ENCODE data around the gene CFAP299.

Gene CFAP299

DNA sequence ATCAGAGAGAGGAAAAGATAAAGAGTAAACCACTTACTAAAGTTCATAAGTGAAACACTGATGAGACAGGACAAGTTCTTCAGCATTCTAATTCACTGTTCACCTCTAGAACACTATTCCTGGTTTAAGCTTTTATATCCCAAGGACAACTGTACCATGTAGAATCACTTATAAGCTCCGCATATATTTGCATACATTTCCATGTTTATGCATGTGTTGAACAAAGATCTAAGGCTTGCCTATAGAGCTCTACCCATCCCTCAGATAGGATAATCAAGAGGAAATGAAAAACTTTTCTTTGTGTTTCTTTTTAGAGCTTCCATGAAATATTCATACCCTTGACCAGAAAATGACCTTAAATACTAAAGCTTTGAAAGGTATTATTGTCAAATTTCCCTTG lies 538.0 kb downstream of the CFAP299 start:
- no peak for DNase-seq

- DNase-seq = no peak
Observed at GRCh38 chr4:80874979-80875378, 539.4 kb downstream of the CFAP299 start.

- no peak for DNase-seq
Observed at GRCh38 chr4:80875642-80876041, 540.1 kb downstream of the CFAP299 start.

DNA sequence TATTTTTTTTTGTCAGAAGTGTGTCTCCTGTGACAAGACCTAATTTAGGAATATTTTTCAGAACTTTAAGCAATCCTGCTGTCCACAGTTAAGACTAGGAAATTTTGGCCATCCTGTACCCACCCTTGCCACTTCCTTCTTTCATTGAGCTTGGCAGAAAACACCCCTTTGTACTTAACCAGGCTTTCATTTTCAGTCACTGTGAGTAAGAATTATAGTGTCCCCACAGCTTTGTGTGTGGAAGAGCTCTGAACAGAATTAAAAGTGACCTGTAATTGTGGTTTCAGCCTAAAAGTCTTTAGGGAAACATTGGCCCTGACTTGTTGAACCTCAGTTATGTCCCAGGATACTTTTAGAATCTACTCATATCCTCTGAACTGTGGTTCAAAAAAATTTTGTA lies 541.3 kb downstream of the CFAP299 start:
- DNase-seq = no peak

- DNase-seq = no peak
Observed at GRCh38 chr4:80878218-80878617, 542.7 kb downstream of the CFAP299 start.

DNA sequence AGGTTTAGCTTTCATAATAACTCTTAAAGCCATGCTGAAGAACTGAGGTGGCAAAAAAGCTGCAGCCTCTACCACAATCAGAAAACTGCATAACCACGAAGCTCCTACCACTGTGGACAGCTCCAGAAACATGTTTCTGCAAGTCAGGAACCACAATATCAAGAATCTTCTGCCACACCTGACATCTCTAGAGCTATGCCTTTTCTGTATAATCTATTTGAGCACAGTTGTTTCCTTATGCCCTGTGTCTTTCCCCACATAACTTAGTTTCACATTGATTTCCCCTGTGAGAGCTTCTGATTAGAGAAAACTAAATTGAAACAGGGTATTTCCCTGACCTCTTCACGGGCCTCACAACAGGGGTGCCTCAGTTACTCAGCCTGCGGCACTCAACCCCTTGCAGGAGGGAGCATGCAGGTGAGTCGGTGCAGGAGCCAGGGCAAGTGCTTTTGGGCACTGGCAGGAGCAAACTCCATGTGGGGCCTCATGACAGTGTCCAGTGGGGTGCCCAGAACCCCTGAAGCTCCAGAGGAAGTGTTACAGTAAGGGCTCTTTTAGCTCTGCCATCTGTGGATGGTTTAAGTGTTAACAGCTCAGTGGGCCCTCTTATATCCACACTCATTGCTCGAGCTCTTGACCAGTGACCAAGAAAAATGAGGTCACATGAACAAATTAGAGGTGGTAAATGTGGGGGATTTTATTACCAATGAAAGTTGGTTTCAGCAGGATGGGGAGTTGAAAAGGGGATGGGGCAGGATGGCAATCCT lies 562.2 kb downstream of the CFAP299 start:
- DNase-seq = no peak

- DNase-seq = no peak
Observed at GRCh38 chr4:80900908-80901307, 565.4 kb downstream of the CFAP299 start.

DNA sequence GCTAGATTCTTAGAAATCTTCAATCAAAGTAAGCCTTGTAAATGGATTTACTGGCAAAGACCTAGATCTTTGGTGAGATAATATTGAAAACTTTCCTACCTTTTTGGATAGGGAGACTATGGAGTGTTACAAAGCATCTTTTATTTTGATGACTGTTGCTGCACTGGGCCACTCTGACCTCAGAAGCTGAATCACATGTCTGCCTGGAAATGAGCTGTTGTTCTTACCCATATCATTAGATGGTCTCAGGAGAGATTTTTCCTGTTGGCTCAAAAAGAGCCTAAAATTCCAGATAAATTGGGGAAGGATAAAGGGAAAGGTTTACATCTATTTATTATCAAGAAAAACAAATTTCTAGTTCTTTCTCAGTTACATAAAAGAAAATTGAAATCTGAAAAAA lies 567.5 kb downstream of the CFAP299 start:
- DNase-seq = no peak

DNA sequence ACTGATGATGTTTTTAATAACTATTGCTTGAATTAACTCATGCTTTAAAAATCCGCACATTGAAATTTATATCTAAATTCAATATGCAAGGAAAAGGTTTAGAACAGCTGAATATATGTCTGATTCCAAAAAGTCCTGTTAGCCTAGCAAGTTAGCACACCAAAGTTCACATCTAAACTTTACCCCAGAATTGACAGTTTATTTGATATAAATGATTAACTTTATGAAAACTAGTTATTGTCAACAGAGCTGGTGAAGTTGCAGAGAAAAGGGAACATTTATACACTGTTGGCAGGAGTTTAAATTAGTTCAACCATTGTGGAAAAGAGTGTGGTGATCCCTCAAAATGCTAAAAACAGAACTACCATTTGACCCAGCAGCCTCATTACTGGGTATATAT lies 574.4 kb downstream of the CFAP299 start:
- DNase-seq = no peak

GRCh38 chr4:80911458-80911857 lies 575.9 kb downstream of the CFAP299 start:
- DNase-seq = no peak

GRCh38 chr4:80912350-80912749 lies 576.8 kb downstream of the CFAP299 start:
- no peak for DNase-seq

GRCh38 chr4:80913381-80913780 lies 577.9 kb downstream of the CFAP299 start:
- DNase-seq = no peak

GRCh38 chr4:80916770-80917169 lies 581.2 kb downstream of the CFAP299 start:
- no peak for DNase-seq

GRCh38 chr4:80918004-80918403 lies 582.5 kb downstream of the CFAP299 start:
- DNase-seq = no peak

DNA sequence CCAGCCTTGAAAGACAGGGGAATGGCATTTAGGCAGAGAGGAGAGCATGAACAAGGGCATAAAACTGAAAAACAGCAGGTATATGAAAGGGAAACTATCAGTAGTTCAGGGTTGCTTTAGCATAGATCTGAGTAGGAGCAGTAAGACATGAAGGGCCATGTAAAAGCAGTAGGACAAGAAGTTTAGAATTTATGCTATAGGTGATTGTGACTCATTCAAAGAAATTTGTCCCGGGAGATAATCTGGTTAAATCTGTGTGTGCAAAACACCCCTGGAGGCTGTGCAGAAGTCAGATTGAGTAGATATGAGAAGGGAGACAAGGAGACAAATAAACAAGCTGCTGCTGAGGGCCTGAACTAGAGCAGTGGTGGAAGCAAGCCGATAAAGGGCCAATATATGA lies 585.9 kb downstream of the CFAP299 start:
- DNase-seq = no peak

- DNase-seq = no peak
Observed at GRCh38 chr4:80922941-80923340, 587.4 kb downstream of the CFAP299 start.

DNA sequence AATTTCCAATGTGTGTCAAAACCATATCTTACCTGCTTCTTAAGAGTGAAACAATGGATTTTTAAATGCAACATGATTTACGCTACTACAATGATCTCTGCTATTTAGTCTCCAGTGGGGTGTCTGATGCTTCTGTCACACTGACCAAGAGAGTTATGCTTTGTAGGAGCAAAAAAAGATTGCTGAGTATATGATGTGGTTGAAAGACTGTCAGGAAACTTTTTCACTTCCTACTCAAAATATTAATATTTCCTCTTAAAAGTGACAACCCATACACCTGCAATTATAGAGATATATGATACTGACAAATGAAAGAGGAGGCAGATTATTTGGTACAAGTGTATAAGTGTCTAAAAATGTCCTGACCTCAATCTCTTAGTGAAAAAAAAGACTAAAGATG lies 589.8 kb downstream of the CFAP299 start:
- no peak for DNase-seq

GRCh38 chr4:80926446-80926845 lies 590.9 kb downstream of the CFAP299 start:
- no peak for DNase-seq

GRCh38 chr4:80926891-80927290 lies 591.4 kb downstream of the CFAP299 start:
- no peak for DNase-seq

DNA sequence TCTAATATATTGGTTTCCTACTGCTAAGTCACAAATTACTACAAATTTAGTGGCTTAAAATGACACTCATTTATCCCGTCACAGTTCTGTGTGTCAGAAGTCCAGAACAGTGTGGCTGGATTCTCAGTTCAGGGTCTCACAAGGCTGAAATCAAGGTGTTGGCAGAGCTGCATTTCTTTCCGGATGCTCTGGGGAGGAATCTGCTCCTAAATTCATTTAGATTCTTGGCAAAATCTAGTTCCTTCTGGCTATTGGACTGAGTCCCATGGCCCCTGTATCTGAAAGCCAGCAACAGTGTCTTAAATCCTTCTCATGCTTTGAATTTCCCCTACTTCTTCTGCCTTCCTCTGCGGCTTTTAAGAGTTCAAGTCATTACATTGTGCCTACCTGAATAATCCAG lies 591.9 kb downstream of the CFAP299 start:
- DNase-seq = no peak

GRCh38 chr4:80931631-80932081 lies 596.1 kb downstream of the CFAP299 start:
- DNase-seq = no peak

DNA sequence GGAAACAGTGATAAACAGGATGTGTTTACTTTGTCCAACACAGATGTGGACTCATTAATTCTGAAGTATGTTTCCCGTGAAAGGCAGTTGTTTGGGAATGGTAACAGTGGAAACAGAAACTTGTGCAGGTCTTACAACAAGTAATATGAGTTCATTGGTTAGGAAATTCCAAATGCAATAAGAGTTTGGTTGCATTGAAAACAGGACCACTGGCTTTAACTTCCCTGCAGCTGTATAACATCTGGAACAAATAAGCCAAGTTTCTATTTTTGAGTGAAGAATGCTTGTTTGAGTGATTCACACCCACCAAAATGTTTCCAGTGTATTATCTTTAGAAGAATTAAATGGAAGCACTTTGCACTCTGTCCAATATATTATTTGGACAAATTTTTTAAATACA lies 612.6 kb downstream of the CFAP299 start:
- DNase-seq = no peak

- no peak for DNase-seq
Observed at GRCh38 chr4:80948995-80949394, 613.5 kb downstream of the CFAP299 start.

- DNase-seq = no peak
Observed at GRCh38 chr4:80956421-80956820, 620.9 kb downstream of the CFAP299 start.

GRCh38 chr4:80963051-80963450 lies 627.5 kb downstream of the CFAP299 start:
- no peak for DNase-seq

Measured in cerebellar nuclear complex (tissue), 1 donor.